Measurements from ENCODE around the gene CTCFL.
A peak's percentile ranks its signal among the peaks of the same experiment; 100 is the strongest.
"Not testable (repeated sequence)": the region's sequence is repeated elsewhere in the genome, so short reads cannot be mapped to it uniquely, and the experiment has no call there.

CTCFL gene

GRCh38 chr20:57536771-57537724 is 12.1 kb upstream of the CTCFL start:
- no peak for DNase-seq

- DNase-seq = no peak
These were observed 11.3 kb upstream of the CTCFL start for GRCh38 chr20:57536120-57536708.

- DNase-seq = no peak
These were observed 10.4 kb upstream of the CTCFL start for GRCh38 chr20:57535297-57535696.

GRCh38 chr20:57532104-57532503 is 7.2 kb upstream of the CTCFL start:
- no peak for DNase-seq

- DNase-seq = no peak
These were observed 5.5 kb upstream of the CTCFL start for GRCh38 chr20:57530327-57530981.

GRCh38 chr20:57529810-57530209 is 4.9 kb upstream of the CTCFL start:
- no peak for DNase-seq

- DNase-seq = no peak
These were observed 4.2 kb upstream of the CTCFL start for GRCh38 chr20:57529160-57529585.

GRCh38 chr20:57528148-57528547 is 3.2 kb upstream of the CTCFL start:
- no peak for DNase-seq

GRCh38 chr20:57527728-57528127 is 2.8 kb upstream of the CTCFL start:
- no peak for DNase-seq

- no peak for DNase-seq
These were observed 2.0 kb upstream of the CTCFL start for GRCh38 chr20:57526885-57527460.

GRCh38 chr20:57526087-57526884 is 1.3 kb upstream of the CTCFL start:
- DNase-seq = peak in 1 of 2 experiments; percentile 2

- DNase-seq = no peak
These were observed 567 bp upstream of the CTCFL start for GRCh38 chr20:57525328-57526086.

- no peak for DNase-seq
These were observed 1.2 kb downstream of the CTCFL start for GRCh38 chr20:57523782-57524181.

GRCh38 chr20:57522380-57523140 is 2.4 kb downstream of the CTCFL start:
- DNase-seq = no peak

- DNase-seq = no peak
These were observed 7.0 kb downstream of the CTCFL start for GRCh38 chr20:57517904-57518303.

GRCh38 chr20:57514273-57514751 is 10.6 kb downstream of the CTCFL start:
- peak; percentile 51 to 60 for DNase-seq

GRCh38 chr20:57513199-57513598 is 11.7 kb downstream of the CTCFL start:
- no peak for DNase-seq

GRCh38 chr20:57512432-57512831 is 12.5 kb downstream of the CTCFL start:
- no peak for DNase-seq

GRCh38 chr20:57511709-57512108 is 13.2 kb downstream of the CTCFL start:
- DNase-seq = not testable (repeated sequence)

- peak; percentile 20 to 63 for DNase-seq
These were observed 15.2 kb downstream of the CTCFL start for GRCh38 chr20:57509665-57510237.

Measured in Kasumi-1 (cell line).